Measurements from ENCODE around the gene CTSA.

CTSA gene

GRCh38 chr20:45890985-45891983 lies at the start of gene CTSA, which contains the start of gene NEURL2:
TSS of gene CTSA (plus strand) at chr20:45891335. CDS start at chr20:45891569, 234 bp downstream.
TSS of gene NEURL2 (minus strand) at chr20:45891208. CDS start at chr20:45890991, 217 bp downstream.
- DNase-seq, result peak; percentile 91 to 95 (median 92)

- DNase-seq, result no peak
Measured at GRCh38 chr20:45841407-45842129, 49.6 kb upstream of the CTSA start.

GRCh38 chr20:45842169-45842812 lies 48.8 kb upstream of the CTSA start:
- DNase-seq, result no peak

- no peak for DNase-seq
Measured at GRCh38 chr20:45843506-45843905, 47.6 kb upstream of the CTSA start.

- no peak for DNase-seq
Measured at GRCh38 chr20:45845452-45845851, 45.7 kb upstream of the CTSA start.

- DNase-seq, result no peak
Measured at GRCh38 chr20:45848421-45848820, 42.7 kb upstream of the CTSA start.

GRCh38 chr20:45848969-45849582 lies 42.1 kb upstream of the CTSA start:
- DNase-seq, result no peak

GRCh38 chr20:45850238-45850637 lies 40.9 kb upstream of the CTSA start:
- no peak for DNase-seq

GRCh38 chr20:45850926-45851325 lies 40.2 kb upstream of the CTSA start:
- DNase-seq, result no peak

- DNase-seq, result no peak
Measured at GRCh38 chr20:45851501-45851900, 39.6 kb upstream of the CTSA start.

- no peak for DNase-seq
Measured at GRCh38 chr20:45852326-45852725, 38.8 kb upstream of the CTSA start.

GRCh38 chr20:45853484-45853883 lies 37.7 kb upstream of the CTSA start:
- DNase-seq, result no peak

GRCh38 chr20:45857114-45857881 lies 33.8 kb upstream of the CTSA start, which contains the start of the genes ACOT8 and ZSWIM3:
TSS of gene ACOT8 (minus strand) at chr20:45857392. CDS start at chr20:45857315, 77 bp downstream.
TSS of gene ZSWIM3 (plus strand) at chr20:45857614. CDS start at chr20:45857826, 212 bp downstream.
- peak; percentile 100 for DNase-seq

GRCh38 chr20:45857882-45858216 lies 33.3 kb upstream of the CTSA start:
- DNase-seq, result no peak

- no peak for DNase-seq
Measured at GRCh38 chr20:45859916-45860315, 31.2 kb upstream of the CTSA start.

GRCh38 chr20:45860560-45861220 lies 30.4 kb upstream of the CTSA start:
- peak; percentile 5 to 48 (median 21) for DNase-seq

GRCh38 chr20:45861221-45862075 lies 29.7 kb upstream of the CTSA start:
- DNase-seq, result no peak

GRCh38 chr20:45863543-45864470 lies 27.3 kb upstream of the CTSA start:
- DNase-seq, result no peak

- DNase-seq, result no peak
Measured at GRCh38 chr20:45866454-45866853, 24.7 kb upstream of the CTSA start.
